K562 (cell line): Measurements from ENCODE around the gene DNM1. TPM values are rescaled to one million over a fixed set of nuclear protein-coding genes. Genes with fewer than 3 reads are reported as not detected.

Experiments
- ATAC-seq: fragments of 200-7000 bp; cut with Tn5 transposase; 3 replicates; pipeline ENCODE4 v1.9.1; 2020; ENCODE audit warnings: moderate library complexity
- BruUV-seq: library from RNA; stranded (reverse); fragments of 400-500 nt; replicated peaks from 2 replicates; lab custom pipeline; 2021; lab: Mats Ljungman, UMichigan
- CTCF ChIA-PET: fragments of 300-600 bp; formaldehyde crosslinking; extraction: SDS; loops from one replicate; lab custom pipeline; 2021; ENCODE audit warnings: low intra/inter-chr PET ratio; lab: Yijun Ruan, JAX
- POLR2A ChIA-PET: fragments of 300-600, 350-650 bp; sonication (Branson Sonifier 250); formaldehyde crosslinking; extraction: SDS; loops from one replicate; lab custom pipeline; 2021; ENCODE audit warnings: antibody characterized with exemption, inconsistent platforms; lab: Yijun Ruan, JAX
- DNase-seq, 4 experiments: peaks; one replicate each; pipeline versions ENCODE4 v3.0.0 to v3.0.0-alpha.2; 2011 to 2018; ENCODE audit warnings: low spot score in 3 of 4, mixed read lengths in 3 of 4; ENCODE audit errors: extremely low read depth in 1 of 4
- FAIRE-seq: peaks from 2 replicates; lab custom pipeline; 2011; peaks lifted over from hg19 to GRCh38; lab: Jason Lieb, UNC
- H2AFZ ChIP-seq: 2 replicates; pipeline ENCODE4 v1.6.0; 2011; ENCODE audit warnings: low read depth, low read length, control low read depth, inconsistent platforms
- H3K27ac ChIP-seq: fragments of 200-600 bp; 3 replicates; pipeline ENCODE4 v1.8.0; 2011; ENCODE audit warnings: low read depth, mild to moderate bottlenecking, control low read depth, inconsistent platforms, low read length, moderate library complexity, mixed read lengths; ENCODE audit errors: extremely low read depth
- H3K27me3 ChIP-seq, 2 experiments: fragments of 300-600 bp in 1 of 2; 2 replicates in 1 of 2; 3 replicates in 1 of 2; pipeline versions ENCODE4 v1.6.0 to v1.8.0; 2011; ENCODE audit warnings: inconsistent platforms in 2 of 2, low read length in 2 of 2, mild to moderate bottlenecking in 1 of 2, mixed read lengths in 1 of 2, moderate library complexity in 1 of 2; ENCODE audit not compliant: control insufficient read depth in 2 of 2, insufficient read depth in 2 of 2
- H3K36me3 ChIP-seq: fragments of 300-600 bp; 3 replicates; pipeline ENCODE4 v1.8.0; 2011; ENCODE audit warnings: mild to moderate bottlenecking, low read length, inconsistent platforms; ENCODE audit not compliant: control insufficient read depth, insufficient read depth
- H3K4me1 ChIP-seq, 2 experiments: fragments of 200-600 bp in 1 of 2; replicated peaks in 1 of 2; 2 replicates in 1 of 2; 3 replicates in 1 of 2; pipeline versions ENCODE4 v1.5.1 to v1.8.0; 2011; ENCODE audit warnings: inconsistent platforms in 2 of 2, low read length in 2 of 2, mild to moderate bottlenecking in 1 of 2, mixed read lengths in 1 of 2, moderate library complexity in 1 of 2; ENCODE audit not compliant: control insufficient read depth in 2 of 2, insufficient read depth in 2 of 2
- H3K4me2 ChIP-seq: 2 replicates; pipeline ENCODE4 v1.6.1; 2011; ENCODE audit warnings: low read length, control low read depth, inconsistent platforms, mixed read lengths; ENCODE audit not compliant: insufficient read depth
- H3K4me3 ChIP-seq: fragments of 200-600 bp; sonication (generic), shearing (Covaris generic); 2 replicates; pipeline ENCODE4 v1.5.1; 2016; ENCODE audit warnings: control low read depth, inconsistent platforms
- H3K79me2 ChIP-seq: fragments of 200-600 bp; 3 replicates; pipeline ENCODE4 v1.8.0; 2011; ENCODE audit warnings: low read length, inconsistent platforms; ENCODE audit not compliant: control insufficient read depth, insufficient read depth
- H3K9ac ChIP-seq, 2 experiments: 2 replicates each; pipeline versions ENCODE4 v1.6.0 to v1.6.1; 2011; ENCODE audit warnings: low read depth in 2 of 2, low read length in 2 of 2, control low read depth in 1 of 2, inconsistent platforms in 1 of 2, mild to moderate bottlenecking in 1 of 2, mixed read lengths in 1 of 2; ENCODE audit not compliant: insufficient read depth in 1 of 2
- H3K9me1 ChIP-seq: one replicate; pipeline ENCODE4 v1.6.0; 2011; ENCODE audit warnings: inconsistent platforms, mild to moderate bottlenecking, low read length, moderate library complexity; ENCODE audit not compliant: control insufficient read depth, insufficient read depth
- H3K9me3 ChIP-seq: replicated peaks from 2 replicates; pipeline ENCODE4 v1.5.1; 2011; ENCODE audit warnings: low read depth, low read length, inconsistent platforms; ENCODE audit not compliant: control insufficient read depth, insufficient read depth
- H4K20me1 ChIP-seq: replicated peaks from 2 replicates; pipeline ENCODE4 v1.6.1; 2011; ENCODE audit warnings: low read length, inconsistent platforms, mixed read lengths; ENCODE audit not compliant: control insufficient read depth, insufficient read depth
- ATF7 ChIP-seq: fragments of 450-650 bp; IDR thresholded peaks from 2 replicates; pipeline ENCODE4 v1.7.1; 2014; ENCODE audit warnings: mild to moderate bottlenecking, moderate library complexity
- CTCF ChIP-seq, 3 experiments: IDR thresholded peaks in 2 of 3; conservative IDR thresholded peaks in 1 of 3; 2 replicates each; pipeline ENCODE4 v1.5.1; 2011 to 2012; ENCODE audit warnings: low read length in 3 of 3, mild to moderate bottlenecking in 3 of 3, control low read depth in 2 of 3, improper control_type of control experiment in 1 of 3, inconsistent platforms in 1 of 3, low read depth in 1 of 3, mixed read lengths in 1 of 3, moderate library complexity in 1 of 3; ENCODE audit not compliant: insufficient read depth in 2 of 3
- OTX1 ChIP-seq: fragments of 450-650 bp; formaldehyde crosslinking; IDR thresholded peaks from 2 replicates; pipeline ENCODE4 v1.4.0; 2022; ENCODE audit warnings: mild to moderate bottlenecking
- RAD21 ChIP-seq, 2 experiments: fragments of 250-450 bp in 1 of 2; fragments of 450-650 bp in 1 of 2; sonication (Bioruptor Pico) in 1 of 2; formaldehyde crosslinking in 1 of 2; IDR thresholded peaks in 1 of 2; conservative IDR thresholded peaks in 1 of 2; 2 replicates each; pipeline versions ENCODE4 v1.4.0 to v1.8.0; 2020 to 2022; ENCODE audit warnings: mild to moderate bottlenecking in 2 of 2, moderate library complexity in 1 of 2
- STAT6 ChIP-seq: sonication (generic); formaldehyde crosslinking; IDR thresholded peaks from 2 replicates; pipeline ENCODE4 v1.8.1; 2023; ENCODE audit warnings: mild to moderate bottlenecking, missing genetic modification reagents
- ZNF24 ChIP-seq: fragments of 450-650 bp; IDR thresholded peaks from 2 replicates; pipeline ENCODE4 v1.6.1; 2016
- ZNF436 ChIP-seq: fragments of 250-450, 450-650 bp; sonication (Bioruptor Pico); formaldehyde crosslinking; IDR thresholded peaks from 2 replicates; pipeline ENCODE4 v1.7.0; 2020; ENCODE audit warnings: mild to moderate bottlenecking
- WGBS: fragments of 100-300 bp; shearing (Covaris generic); methylation state at CpG from one replicate; pipeline ENCODE4 v1.1.6; 2016; ENCODE audit warnings: low coverage, mixed read lengths; ENCODE audit not compliant: insufficient coverage; ENCODE audit errors: missing lambda C conversion rate; 5-methylcytosine and 5-hydroxymethylcytosine counted together
- in situ Hi-C: fragments of 300-500 bp; cut with MboI; formaldehyde crosslinking; loops from 4 replicates; pipeline ENCODE4 v1.15.0; 2018; ENCODE audit warnings: inconsistent platforms, mixed read lengths
- intact Hi-C: fragments of 100-400 bp; cut with micrococcal nuclease; formaldehyde crosslinking; loops from 2 replicates; pipeline ENCODE4 v1.14.2; 2022
- polyA plus RNA-seq, 8 experiments: library from polyadenylated mRNA; depleted of rRNA in 4 of 8; stranded (reverse) in 5 of 8; unstranded in 3 of 8; fragments of >200 nt; fragmentation: Nextera tagmentation in 2 of 8; fragmentation: Illumina TruSeq in 1 of 8; extraction: Ambion mirVana in 2 of 8; extraction: Trizol in 1 of 8; gene quantifications; 2 replicates each; pipeline versions ENCODE4 v1.2.1 to v1.2.3, GENCODE V29; 2011 to 2014; ENCODE audit warnings: inconsistent platforms in 1 of 8, missing spikeins in 1 of 8
- total RNA-seq, 7 experiments: library from RNA; depleted of rRNA in 6 of 7; stranded (reverse); fragments of >200 nt in 6 of 7; fragmentation: Illumina TruSeq in 2 of 7; extraction: Trizol in 2 of 7; gene quantifications; 2 replicates each; pipeline versions ENCODE4 v1.2.1 to v1.2.3, GENCODE V29; 2011 to 2021; ENCODE audit warnings: low replicate concordance in 1 of 7
- TF ChIP-seq, protein P1 (sequence below): fragments of 450-650 bp; formaldehyde crosslinking; IDR thresholded peaks from 2 replicates; pipeline ENCODE4 v1.4.0; 2022; ENCODE audit warnings: missing genetic modification characterization
- TF ChIP-seq, protein P2 (sequence below): fragments of 250-450 bp; sonication (Bioruptor Pico); IDR thresholded peaks from 2 replicates; pipeline ENCODE4 v1.8.0; 2022; ENCODE audit warnings: inconsistent platforms

The DNM1 gene
- total and polyA plus RNA-seq, 9 of the 15 experiments (the other 6 are each of a cell fraction or from before 2014, with no cell fraction given) = 0.39 to 23.1 (median 9.1) TPM

DNA sequence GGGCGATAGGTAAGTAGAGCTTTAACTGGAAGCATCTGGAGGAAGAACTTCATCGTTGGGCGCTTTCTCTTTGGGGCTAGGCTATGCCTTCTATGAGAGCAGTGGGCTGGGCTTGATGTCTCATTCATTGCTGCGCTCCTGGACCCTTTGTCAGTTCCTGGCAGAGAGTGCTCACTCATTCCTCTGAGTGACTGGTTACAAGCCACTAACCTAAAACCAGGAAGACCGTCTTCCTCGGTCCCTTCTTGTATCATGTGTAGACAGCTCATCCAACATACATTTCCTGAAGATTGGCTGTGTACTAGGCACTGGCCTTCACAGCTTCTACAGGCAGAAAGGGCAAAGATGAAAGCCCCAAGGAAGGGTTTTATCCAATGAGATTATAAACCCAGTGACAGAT, 79.3 kb downstream of the DNM1 start (continued):
- no peak for TF ChIP-seq ZNF24

- no TSS peak for BruUV-seq
- H3K9me1 ChIP-seq = no peaks in the 10 kb centered on the region
- 0 out of 2 replicates have a peak, but pooled peaks cover 2% of the 10 kb centered on the region for H3K9me3 ChIP-seq
- peaks cover 30% of the 10 kb centered on the region for H3K36me3 ChIP-seq
- 86% methylated on average over 12 of the region's 12 CpGs for WGBS
- DNase-seq (peak in 1 of 4 experiments; percentile 24), FAIRE-seq (no peak), ATAC-seq (peak; percentile 37)
- H3K4me1 ChIP-seq = peaks cover under 1 to 9% of the 10 kb centered on the region in 2 experiments; a peak in 3 of 5 replicates
- H3K9ac ChIP-seq = peak overlapping the region in 1 of 2 experiments; percentile 12; a peak in 1 of 4 replicates
- H3K27me3 ChIP-seq = no peaks in the 10 kb centered on the region
- H2AFZ ChIP-seq = no peak overlapping the region
- ChIA-PET POLR2A (interaction anchor here (0.7 to 5.5 kb wide), 9 partner anchors 8 to 412 kb away, joined by 3 to 35 read pairs (median 4); partner anchors contain the start of genes GOLGA2 and SWI5), CTCF (interaction anchor here (0.6 kb wide), 1 partner anchor 1595 kb away, joined by 3 read pairs; no protein-coding TSS in a partner anchor)
- in situ Hi-C loops = loop anchor here (25.0 kb wide), 1 partner anchor 1502 kb away; no protein-coding TSS in a partner anchor
- H3K4me3 ChIP-seq = no peak overlapping the region
- no peak overlapping the region for H3K4me2 ChIP-seq
- intact Hi-C loops = no loop called here
- no peak overlapping the region for H3K27ac ChIP-seq
- no peaks in the 10 kb centered on the region; the same call in 1 of the 2 replicates for H4K20me1 ChIP-seq
- H3K79me2 ChIP-seq = no peaks in the 10 kb centered on the region
- TF ChIP-seq RAD21 (CRISPR knock-in tag; conservative IDR thresholded peaks at IDR 0.05 in 1 of 2, IDR thresholded peaks at IDR 0.05 in 1 of 2) (peak in 1 of 2 experiments; percentile 44; a peak in 2 of 4 replicates), CTCF (IDR thresholded peaks at IDR 0.05 in 2 of 3, conservative IDR thresholded peaks at IDR 0.05 in 1 of 3; ENCODE audit: insufficient read depth in 2 of 3, low read depth in 1 of 3, low read length in 3 of 3) (peak; percentile 28 to 63 (median 40); a peak in 4 of 6 replicates), ZNF436 (CRISPR knock-in tag) (0 out of 2 replicates have a peak, but pooled peaks have one; percentile 11), ATF7 (no peak), OTX1 (CRISPR knock-in tag) (peak; percentile 79), STAT6 (CRISPR knock-in tag) (0 out of 2 replicates have a peak, but pooled peaks have one; percentile 34)
- TF ChIP-seq, protein P1, sequence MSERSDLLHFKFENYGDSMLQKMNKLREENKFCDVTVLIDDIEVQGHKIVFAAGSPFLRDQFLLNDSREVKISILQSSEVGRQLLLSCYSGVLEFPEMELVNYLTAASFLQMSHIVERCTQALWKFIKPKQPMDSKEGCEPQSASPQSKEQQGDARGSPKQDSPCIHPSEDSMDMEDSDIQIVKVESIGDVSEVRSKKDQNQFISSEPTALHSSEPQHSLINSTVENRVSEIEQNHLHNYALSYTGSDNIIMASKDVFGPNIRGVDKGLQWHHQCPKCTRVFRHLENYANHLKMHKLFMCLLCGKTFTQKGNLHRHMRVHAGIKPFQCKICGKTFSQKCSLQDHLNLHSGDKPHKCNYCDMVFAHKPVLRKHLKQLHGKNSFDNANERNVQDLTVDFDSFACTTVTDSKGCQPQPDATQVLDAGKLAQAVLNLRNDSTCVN = peak; percentile 96
- TF ChIP-seq, protein P2, sequence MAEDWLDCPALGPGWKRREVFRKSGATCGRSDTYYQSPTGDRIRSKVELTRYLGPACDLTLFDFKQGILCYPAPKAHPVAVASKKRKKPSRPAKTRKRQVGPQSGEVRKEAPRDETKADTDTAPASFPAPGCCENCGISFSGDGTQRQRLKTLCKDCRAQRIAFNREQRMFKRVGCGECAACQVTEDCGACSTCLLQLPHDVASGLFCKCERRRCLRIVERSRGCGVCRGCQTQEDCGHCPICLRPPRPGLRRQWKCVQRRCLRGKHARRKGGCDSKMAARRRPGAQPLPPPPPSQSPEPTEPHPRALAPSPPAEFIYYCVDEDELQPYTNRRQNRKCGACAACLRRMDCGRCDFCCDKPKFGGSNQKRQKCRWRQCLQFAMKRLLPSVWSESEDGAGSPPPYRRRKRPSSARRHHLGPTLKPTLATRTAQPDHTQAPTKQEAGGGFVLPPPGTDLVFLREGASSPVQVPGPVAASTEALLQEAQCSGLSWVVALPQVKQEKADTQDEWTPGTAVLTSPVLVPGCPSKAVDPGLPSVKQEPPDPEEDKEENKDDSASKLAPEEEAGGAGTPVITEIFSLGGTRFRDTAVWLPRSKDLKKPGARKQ (CRISPR knock-in tag) = no peak
Measured at GRCh38 chr9:128285033-128285784, 82.0 kb downstream of the DNM1 start.
